ENCODE data around the gene IGSF21. TPM values are rescaled to one million over a fixed set of nuclear protein-coding genes. Genes with fewer than 3 reads are reported as not detected.

IGSF21 gene
- total RNA-seq, 4 donors from 2014 or later, result 0.31 to 3.5 (median 1.7) TPM

GRCh38 chr1:18197299-18197698, 89.7 kb downstream of the IGSF21 start:
- Histone ChIP-seq H3K9me3 (no peaks in the 10 kb centered on the region), H3K27ac (no peak overlapping the region), H3K27me3 (peaks cover 86% of the 10 kb centered on the region), H3K36me3 (no peaks in the 10 kb centered on the region), H3K4me3 (no peak overlapping the region), H3K4me1 (no peaks in the 10 kb centered on the region)
- ATAC-seq, result no peak
- TF ChIP-seq POLR2AphosphoS5 (IDR thresholded peaks at IDR 0.05), result no peak
- no peak for TF ChIP-seq EP300 (IDR thresholded peaks at IDR 0.05)
- no peak for TF ChIP-seq POLR2A (IDR thresholded peaks at IDR 0.05)
- TF ChIP-seq, protein P1, sequence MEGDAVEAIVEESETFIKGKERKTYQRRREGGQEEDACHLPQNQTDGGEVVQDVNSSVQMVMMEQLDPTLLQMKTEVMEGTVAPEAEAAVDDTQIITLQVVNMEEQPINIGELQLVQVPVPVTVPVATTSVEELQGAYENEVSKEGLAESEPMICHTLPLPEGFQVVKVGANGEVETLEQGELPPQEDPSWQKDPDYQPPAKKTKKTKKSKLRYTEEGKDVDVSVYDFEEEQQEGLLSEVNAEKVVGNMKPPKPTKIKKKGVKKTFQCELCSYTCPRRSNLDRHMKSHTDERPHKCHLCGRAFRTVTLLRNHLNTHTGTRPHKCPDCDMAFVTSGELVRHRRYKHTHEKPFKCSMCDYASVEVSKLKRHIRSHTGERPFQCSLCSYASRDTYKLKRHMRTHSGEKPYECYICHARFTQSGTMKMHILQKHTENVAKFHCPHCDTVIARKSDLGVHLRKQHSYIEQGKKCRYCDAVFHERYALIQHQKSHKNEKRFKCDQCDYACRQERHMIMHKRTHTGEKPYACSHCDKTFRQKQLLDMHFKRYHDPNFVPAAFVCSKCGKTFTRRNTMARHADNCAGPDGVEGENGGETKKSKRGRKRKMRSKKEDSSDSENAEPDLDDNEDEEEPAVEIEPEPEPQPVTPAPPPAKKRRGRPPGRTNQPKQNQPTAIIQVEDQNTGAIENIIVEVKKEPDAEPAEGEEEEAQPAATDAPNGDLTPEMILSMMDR (IDR thresholded peaks at IDR 0.05), result no peak
- WGBS, 2 donors (ENCODE audit: low coverage in 1 of 2), result 83% methylated on average over 2 of the region's 3 CpGs; no CpG with 5 or more reads in 1 of the 2 donors

DNA sequence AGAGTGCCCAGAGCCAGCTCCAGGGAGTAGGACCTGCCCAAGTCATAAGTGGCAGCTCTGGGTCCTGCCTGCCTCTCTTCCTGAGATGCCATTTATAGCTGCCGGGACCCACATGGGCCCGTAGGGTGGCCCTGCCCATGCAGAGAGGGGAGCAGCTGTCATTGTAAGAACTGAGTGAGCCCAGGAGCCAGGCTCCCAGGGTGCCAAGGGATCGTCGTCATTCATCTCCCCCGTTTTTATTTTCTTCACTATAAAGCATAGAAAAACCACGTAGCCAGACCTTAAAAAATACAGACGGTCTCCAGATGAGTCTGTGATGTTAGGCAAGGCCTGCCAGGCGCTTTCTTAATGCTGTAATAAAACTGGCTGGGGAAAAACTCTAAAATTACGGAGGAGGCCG, 90.7 kb downstream of the IGSF21 start:
- H3K36me3 ChIP-seq, result no peaks in the 10 kb centered on the region
- H3K4me3 ChIP-seq, result no peak overlapping the region
- TF ChIP-seq, protein P1 (IDR thresholded peaks at IDR 0.05), result no peak
- TF ChIP-seq EP300 (IDR thresholded peaks at IDR 0.05) (no peak), POLR2A (IDR thresholded peaks at IDR 0.05) (no peak), POLR2AphosphoS5 (IDR thresholded peaks at IDR 0.05) (no peak)
- H3K27me3 ChIP-seq, result peaks cover 89% of the 10 kb centered on the region
- H3K4me1 ChIP-seq, result no peaks in the 10 kb centered on the region
- H3K27ac ChIP-seq, result no peak overlapping the region
- no peaks in the 10 kb centered on the region for H3K9me3 ChIP-seq
- ATAC-seq, result no peak
- 19 to 43% methylated on average over 4 to 7 of the region's 10 CpGs for WGBS, 2 donors (ENCODE audit: low coverage in 1 of 2)

- TF ChIP-seq, protein P1 (IDR thresholded peaks at IDR 0.05), result no peak
- TF ChIP-seq POLR2AphosphoS5 (IDR thresholded peaks at IDR 0.05), result no peak
- no peak for TF ChIP-seq POLR2A (IDR thresholded peaks at IDR 0.05)
- no peak for TF ChIP-seq EP300 (IDR thresholded peaks at IDR 0.05)
- H3K36me3 ChIP-seq, result no peaks in the 10 kb centered on the region
- H3K9me3 ChIP-seq, result no peaks in the 10 kb centered on the region
- H3K4me1 ChIP-seq, result no peaks in the 10 kb centered on the region
- no peak overlapping the region for H3K4me3 ChIP-seq
- no peak for ATAC-seq
- H3K27me3 ChIP-seq, result peaks cover 100% of the 10 kb centered on the region
- WGBS, 2 donors (ENCODE audit: low coverage in 1 of 2), result 15 to 71% methylated on average over 3 to 4 of the region's 14 CpGs
- no peak overlapping the region for H3K27ac ChIP-seq
Measured at GRCh38 chr1:18199462-18199861, 91.9 kb downstream of the IGSF21 start.

GRCh38 chr1:18200136-18200717, 92.6 kb downstream of the IGSF21 start:
- Histone ChIP-seq H3K36me3 (no peaks in the 10 kb centered on the region), H3K27ac (no peak overlapping the region), H3K9me3 (no peaks in the 10 kb centered on the region), H3K4me3 (no peak overlapping the region), H3K27me3 (peaks cover 92% of the 10 kb centered on the region), H3K4me1 (no peaks in the 10 kb centered on the region)
- ATAC-seq, result no peak
- WGBS, 2 donors (ENCODE audit: low coverage in 1 of 2), result 56 to 74% methylated on average over 3 to 7 of the region's 8 CpGs
- TF ChIP-seq POLR2A (IDR thresholded peaks at IDR 0.05), result no peak
- TF ChIP-seq, protein P1 (IDR thresholded peaks at IDR 0.05), result no peak
- no peak for TF ChIP-seq POLR2AphosphoS5 (IDR thresholded peaks at IDR 0.05)
- TF ChIP-seq EP300 (IDR thresholded peaks at IDR 0.05), result no peak

DNA sequence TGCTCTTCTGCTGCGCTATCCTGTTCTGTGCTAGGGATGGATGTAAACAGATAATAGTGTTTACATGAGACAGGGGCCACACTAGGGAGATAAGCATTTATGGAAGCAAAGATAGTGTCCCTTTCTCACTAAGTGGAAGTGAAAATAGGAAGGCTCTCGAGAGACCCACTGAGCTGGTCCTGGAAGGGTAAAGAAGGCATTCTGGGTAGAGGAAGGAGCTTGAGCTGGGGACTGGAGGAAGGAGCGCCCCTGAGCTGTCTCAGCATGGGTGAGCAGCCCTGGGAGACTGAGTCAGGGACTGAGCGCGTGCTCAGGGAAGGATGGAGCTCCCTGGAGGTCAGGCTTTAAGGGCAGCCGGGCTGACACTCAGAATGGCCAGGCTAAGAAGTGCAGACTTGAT, 93.3 kb downstream of the IGSF21 start:
- TF ChIP-seq, protein P1 (IDR thresholded peaks at IDR 0.05), result no peak
- TF ChIP-seq POLR2AphosphoS5 (IDR thresholded peaks at IDR 0.05) (no peak), POLR2A (IDR thresholded peaks at IDR 0.05) (no peak), EP300 (IDR thresholded peaks at IDR 0.05) (no peak)
- Histone ChIP-seq H3K36me3 (no peaks in the 10 kb centered on the region), H3K27me3 (peaks cover 86% of the 10 kb centered on the region), H3K27ac (no peak overlapping the region), H3K4me1 (no peaks in the 10 kb centered on the region), H3K4me3 (no peak overlapping the region), H3K9me3 (no peaks in the 10 kb centered on the region)
- WGBS, 2 donors (ENCODE audit: low coverage in 1 of 2), result 43 to 80% methylated on average over 1 to 2 of the region's 6 CpGs
- no peak for ATAC-seq

Data from gastroesophageal sphincter (tissue), 4 donors.